H1 (cell line): ENCODE measurements around the gene SMOC2. TPM values are rescaled to one million over a fixed set of nuclear protein-coding genes. Genes with fewer than 3 reads are reported as not detected.

Experiments used
- CTCF ChIA-PET: fragments of 300-600 bp; sonication (Branson Sonifier 250); formaldehyde crosslinking; loops from one replicate; lab custom pipeline; 2021; ENCODE audit not compliant: partially characterized antibody; lab: Charles Lee
- POLR2A ChIA-PET: fragments of 300-600 bp; sonication (Branson Sonifier 250); formaldehyde crosslinking; loops from one replicate; lab custom pipeline; 2021; ENCODE audit warnings: inconsistent platforms; ENCODE audit not compliant: partially characterized antibody; lab: Charles Lee
- DNase-seq, 2 experiments: peaks; one replicate each; pipeline versions ENCODE4 v3.0.0 to v3.0.0-alpha.2; 2010 to 2022; ENCODE audit warnings: low spot score in 2 of 2, low read depth in 1 of 2, mixed read lengths in 1 of 2
- FAIRE-seq: peaks from 2 replicates; lab custom pipeline; 2011; peaks lifted over from hg19 to GRCh38; lab: Jason Lieb, UNC
- H2AFZ ChIP-seq: 2 replicates; pipeline ENCODE4 v1.8.1; 2012; ENCODE audit warnings: low read length, inconsistent platforms
- H2AK5ac ChIP-seq: 2 replicates; pipeline ENCODE4 v1.6.1; 2013; ENCODE audit warnings: low read depth, low read length
- H2BK120ac ChIP-seq: replicated peaks from 2 replicates; pipeline ENCODE3; 2013; ENCODE audit warnings: low read depth, low read length, inconsistent platforms
- H2BK12ac ChIP-seq: 2 replicates; pipeline ENCODE4 v1.6.1; 2013; ENCODE audit warnings: low read depth, low read length
- H2BK15ac ChIP-seq: 2 replicates; pipeline ENCODE4 v1.6.1; 2013; ENCODE audit warnings: low read length
- H2BK20ac ChIP-seq: 2 replicates; pipeline ENCODE4 v1.6.1; 2013; ENCODE audit warnings: low read length
- H2BK5ac ChIP-seq: 2 replicates; pipeline ENCODE4 v1.6.1; 2013; ENCODE audit warnings: low read depth, low read length
- H3K14ac ChIP-seq: 2 replicates; pipeline ENCODE4 v1.6.1; 2013; ENCODE audit warnings: inconsistent platforms; ENCODE audit not compliant: insufficient read length
- H3K18ac ChIP-seq: 2 replicates; pipeline ENCODE4 v1.6.1; 2013; ENCODE audit warnings: low read length; ENCODE audit errors: extremely low read depth
- H3K23ac ChIP-seq: 2 replicates; pipeline ENCODE4 v1.6.1; 2013; ENCODE audit warnings: inconsistent platforms; ENCODE audit not compliant: insufficient read length
- H3K23me2 ChIP-seq: 2 replicates; pipeline ENCODE4 v1.6.1; 2013; ENCODE audit warnings: low read depth, low read length
- H3K27ac ChIP-seq: 2 replicates; pipeline ENCODE4 v1.6.1; 2011; ENCODE audit warnings: low read depth, low read length, inconsistent platforms
- H3K27me3 ChIP-seq, 4 experiments: replicated peaks in 1 of 4; 1 replicate in 1 of 4; 2 replicates in 3 of 4; pipeline versions ENCODE4 v1.6.1 to v1.8.1; 2011 to 2013; ENCODE audit warnings: low read length in 3 of 4, mild to moderate bottlenecking in 3 of 4, inconsistent platforms in 2 of 4, mixed read lengths in 2 of 4, moderate library complexity in 1 of 4; ENCODE audit not compliant: control insufficient read depth in 3 of 4, insufficient read depth in 3 of 4; ENCODE audit errors: extremely low read depth in 1 of 4
- H3K36me3 ChIP-seq, 4 experiments: 2 replicates each; pipeline versions ENCODE4 v1.6.1 to v1.8.1; 2011 to 2013; ENCODE audit warnings: mild to moderate bottlenecking in 4 of 4, low read length in 3 of 4, moderate library complexity in 2 of 4, control low read depth in 1 of 4, inconsistent platforms in 1 of 4; ENCODE audit not compliant: insufficient read depth in 4 of 4, control insufficient read depth in 2 of 4
- H3K4ac ChIP-seq: replicated peaks from 2 replicates; pipeline ENCODE3; 2013; ENCODE audit warnings: low read length, low read depth, mixed read lengths, inconsistent platforms; ENCODE audit not compliant: insufficient read length
- H3K4me1 ChIP-seq, 4 experiments: replicated peaks in 1 of 4; 1 replicate in 1 of 4; 2 replicates in 3 of 4; pipeline versions ENCODE4 v1.6.1 to v1.8.1; 2011 to 2013; ENCODE audit warnings: low read length in 3 of 4, inconsistent platforms in 2 of 4, mixed read lengths in 1 of 4; ENCODE audit not compliant: insufficient read depth in 4 of 4, control insufficient read depth in 3 of 4
- H3K4me2 ChIP-seq, 2 experiments: 2 replicates each; pipeline versions ENCODE4 v1.6.1 to v1.8.1; 2011 to 2013; ENCODE audit warnings: low read depth in 2 of 2, low read length in 2 of 2, control low read depth in 1 of 2, inconsistent platforms in 1 of 2, mild to moderate bottlenecking in 1 of 2; ENCODE audit not compliant: insufficient read depth in 1 of 2
- H3K4me3 ChIP-seq, 4 experiments: fragments of 200-600, 300-600 bp in 1 of 4; sonication (generic), shearing (Covaris generic), sonication (Bioruptor Twin) in 1 of 4; 2 replicates each; pipeline versions ENCODE4 v1.5.1 to v1.8.1; 2011 to 2016; ENCODE audit warnings: low read length in 4 of 4, low read depth in 3 of 4, control low read depth in 2 of 4, inconsistent platforms in 2 of 4, mild to moderate bottlenecking in 2 of 4, mixed read lengths in 1 of 4, moderate library complexity in 1 of 4; ENCODE audit not compliant: insufficient read depth in 2 of 4; ENCODE audit errors: extremely low read depth in 1 of 4
- H3K56ac ChIP-seq: replicated peaks from 2 replicates; pipeline ENCODE3; 2013; ENCODE audit warnings: low read depth, mild to moderate bottlenecking, mixed read lengths, low read length, inconsistent platforms; ENCODE audit not compliant: insufficient read length
- H3K79me1 ChIP-seq: 2 replicates; pipeline ENCODE4 v1.6.1; 2013; ENCODE audit warnings: low read depth, low read length, control low read depth
- H3K79me2 ChIP-seq, 2 experiments: 2 replicates each; pipeline versions ENCODE4 v1.6.1 to v1.8.1; 2012 to 2013; ENCODE audit warnings: low read length in 2 of 2, mild to moderate bottlenecking in 2 of 2, inconsistent platforms in 1 of 2; ENCODE audit not compliant: insufficient read depth in 2 of 2, control insufficient read depth in 1 of 2
- H3K9ac ChIP-seq, 4 experiments: replicated peaks in 1 of 4; 1 replicate in 1 of 4; 2 replicates in 3 of 4; pipeline versions ENCODE4 v1.6.1 to v1.8.1; 2011 to 2013; ENCODE audit warnings: low read depth in 3 of 4, low read length in 3 of 4, control low read depth in 2 of 4, mild to moderate bottlenecking in 2 of 4, moderate library complexity in 2 of 4, inconsistent platforms in 1 of 4; ENCODE audit errors: extremely low read depth in 1 of 4
- H3K9me3 ChIP-seq, 2 experiments: 2 replicates each; pipeline versions ENCODE4 v1.6.1 to v1.8.1; 2012 to 2013; ENCODE audit warnings: mild to moderate bottlenecking in 2 of 2, moderate library complexity in 2 of 2, control low read depth in 1 of 2, inconsistent platforms in 1 of 2, low read depth in 1 of 2, low read length in 1 of 2, mixed read lengths in 1 of 2; ENCODE audit not compliant: insufficient read depth in 2 of 2
- H4K20me1 ChIP-seq, 2 experiments: replicated peaks in 1 of 2; 2 replicates each; pipeline versions ENCODE3 to v1.8.1; 2011 to 2013; ENCODE audit warnings: inconsistent platforms in 2 of 2, low read length in 2 of 2, mild to moderate bottlenecking in 1 of 2; ENCODE audit not compliant: insufficient read depth in 2 of 2, control insufficient read depth in 1 of 2
- H4K5ac ChIP-seq: 2 replicates; pipeline ENCODE4 v1.6.1; 2013; ENCODE audit warnings: low read length, low read depth, mixed read lengths, inconsistent platforms; ENCODE audit not compliant: insufficient read length
- H4K8ac ChIP-seq: 2 replicates; pipeline ENCODE4 v1.8.0; 2013; ENCODE audit warnings: mild to moderate bottlenecking, moderate library complexity, low read length, inconsistent platforms; ENCODE audit not compliant: insufficient read depth; ENCODE audit errors: extremely low read depth
- H4K91ac ChIP-seq: replicated peaks from 2 replicates; pipeline ENCODE3; 2013; ENCODE audit warnings: low read length, mixed read lengths, inconsistent platforms; ENCODE audit not compliant: insufficient read length
- CREB1 ChIP-seq: IDR thresholded peaks from 2 replicates; pipeline ENCODE4 v1.6.1; 2012; ENCODE audit warnings: inconsistent platforms
- RAD21 ChIP-seq, 2 experiments: IDR thresholded peaks in 1 of 2; conservative IDR thresholded peaks in 1 of 2; 2 replicates each; pipeline ENCODE4 v1.6.1; 2011; ENCODE audit warnings: low read depth in 2 of 2, low read length in 2 of 2, improper control_type of control experiment in 1 of 2, inconsistent platforms in 1 of 2, mild to moderate bottlenecking in 1 of 2, moderate library complexity in 1 of 2
- RFX5 ChIP-seq: IDR thresholded peaks from 2 replicates; pipeline ENCODE4 v1.6.1; 2011; ENCODE audit warnings: low read depth, low read length, improper control_type of control experiment, borderline replicate concordance
- RXRA ChIP-seq: IDR thresholded peaks from 2 replicates; pipeline ENCODE4 v1.6.1; 2011; ENCODE audit warnings: low read depth, mild to moderate bottlenecking, low read length, moderate library complexity; ENCODE audit not compliant: insufficient read depth
- SUZ12 ChIP-seq: fragments of 200-600 bp; sonication (generic); IDR thresholded peaks from 2 replicates; pipeline ENCODE4 v1.6.1; 2012; ENCODE audit warnings: mild to moderate bottlenecking, inconsistent platforms, low read length, moderate library complexity, mixed read lengths
- TCF12 ChIP-seq: IDR thresholded peaks from 2 replicates; pipeline ENCODE4 v1.6.1; 2011; ENCODE audit warnings: low read depth, mild to moderate bottlenecking, low read length
- WGBS, 2 experiments: shearing (Covaris generic) in 1 of 2; methylation state at CpG; one replicate each; pipeline versions ENCODE4 v1.1.6 to v1.1.7; 2013 to 2015; ENCODE audit warnings: low lambda C conversion rate in 2 of 2, mixed read lengths in 2 of 2, inconsistent platforms in 1 of 2, low coverage in 1 of 2, missing lambda C conversion rate in 1 of 2; ENCODE audit not compliant: insufficient replicate concordance in 2 of 2, insufficient coverage in 1 of 2, insufficient read length in 1 of 2; ENCODE audit errors: extremely low coverage in 1 of 2, missing lambda C conversion rate in 1 of 2; 5-methylcytosine and 5-hydroxymethylcytosine counted together
- polyA plus RNA-seq, 7 experiments: library from polyadenylated mRNA; depleted of rRNA in 3 of 7; stranded (reverse) in 5 of 7; unstranded in 2 of 7; fragments of >200 nt in 5 of 7; fragments of 200-250 nt in 2 of 7; gene quantifications; 1 replicate in 5 of 7; 2 replicates in 1 of 7; 4 replicates in 1 of 7; pipeline versions ENCODE4 v1.2.1 to v1.2.3, GENCODE V29; 2011 to 2013; ENCODE audit warnings: missing spikeins in 2 of 7, mixed read lengths in 2 of 7
- total RNA-seq: library from RNA; stranded (reverse); fragmentation: NEBNext Ultra II Directional; extraction: Animal tissue kit (Norgen Biotek cat#: 25700); gene quantifications from 2 replicates; pipeline ENCODE4 v1.2.1, GENCODE V29; 2021
- TF ChIP-seq, protein P1 (sequence below): IDR thresholded peaks from 2 replicates; pipeline ENCODE4 v1.6.1; 2012; ENCODE audit warnings: low read length, inconsistent platforms

The SMOC2 gene
- total and polyA plus RNA-seq, 2 of the 8 experiments (the other 6 are each of a cell fraction or from before 2014, with no cell fraction given) = 7.7 to 8.5 TPM

DNA sequence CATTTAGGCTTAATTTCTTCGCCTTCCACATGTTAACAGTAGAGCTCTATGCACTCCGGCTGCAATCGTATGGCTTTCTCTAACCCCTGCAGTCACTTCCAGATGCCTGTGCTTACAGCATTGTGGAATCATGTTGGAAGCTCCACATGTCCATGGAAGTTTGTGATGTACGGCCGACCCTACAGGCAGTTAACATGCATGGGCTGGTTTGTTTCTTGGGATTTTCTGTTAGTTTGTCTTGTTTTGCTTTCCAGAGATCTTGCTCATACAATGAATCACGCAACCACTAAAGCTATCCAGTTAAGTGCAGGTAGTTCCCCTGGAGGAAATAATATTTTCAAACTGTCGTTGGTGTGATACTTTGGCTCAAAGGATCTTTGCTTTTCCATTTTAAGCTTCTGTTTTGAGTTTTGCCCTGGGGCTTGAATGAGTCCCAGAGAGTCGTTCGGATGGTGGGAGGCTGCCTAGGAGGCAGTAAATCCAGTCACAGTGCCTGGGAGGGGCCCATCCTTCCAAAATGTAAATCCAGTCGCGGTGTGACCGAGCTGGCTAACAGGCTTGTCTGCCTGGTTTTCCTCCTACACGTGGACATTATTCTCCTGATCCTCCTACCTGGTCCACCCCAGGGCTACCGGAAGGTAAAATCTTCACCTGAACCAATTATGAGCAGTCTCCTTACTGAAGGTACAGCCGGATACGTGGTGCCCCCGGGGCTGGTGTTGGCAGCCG lies 225.9 kb downstream of the SMOC2 start:
- no peak overlapping the region for H2BK5ac ChIP-seq
- no peak overlapping the region for H3K4me3 ChIP-seq
- 92% methylated on average over 18 of the region's 18 CpGs; no CpG with 5 or more reads in 1 of the 2 experiments for WGBS, 2 experiments
- FAIRE-seq (no peak), DNase-seq (no peak)
- H3K56ac ChIP-seq = no peak overlapping the region
- TF ChIP-seq, protein P1, sequence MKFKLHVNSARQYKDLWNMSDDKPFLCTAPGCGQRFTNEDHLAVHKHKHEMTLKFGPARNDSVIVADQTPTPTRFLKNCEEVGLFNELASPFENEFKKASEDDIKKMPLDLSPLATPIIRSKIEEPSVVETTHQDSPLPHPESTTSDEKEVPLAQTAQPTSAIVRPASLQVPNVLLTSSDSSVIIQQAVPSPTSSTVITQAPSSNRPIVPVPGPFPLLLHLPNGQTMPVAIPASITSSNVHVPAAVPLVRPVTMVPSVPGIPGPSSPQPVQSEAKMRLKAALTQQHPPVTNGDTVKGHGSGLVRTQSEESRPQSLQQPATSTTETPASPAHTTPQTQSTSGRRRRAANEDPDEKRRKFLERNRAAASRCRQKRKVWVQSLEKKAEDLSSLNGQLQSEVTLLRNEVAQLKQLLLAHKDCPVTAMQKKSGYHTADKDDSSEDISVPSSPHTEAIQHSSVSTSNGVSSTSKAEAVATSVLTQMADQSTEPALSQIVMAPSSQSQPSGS = no peak
- no peak for TF ChIP-seq RFX5
- TF ChIP-seq SUZ12 = no peak
- no peak for TF ChIP-seq TCF12
- TF ChIP-seq RXRA = no peak
- TF ChIP-seq RAD21 (IDR thresholded peaks at IDR 0.05 in 1 of 2, conservative IDR thresholded peaks at IDR 0.05 in 1 of 2; ENCODE audit: low read depth in 2 of 2, low read length in 2 of 2) = no peak
- no peak for TF ChIP-seq CREB1
- H4K8ac ChIP-seq = peak overlapping the region; percentile 45; the same call in 1 of the 2 replicates
- no peak overlapping the region for H2AK5ac ChIP-seq
- H3K79me2 ChIP-seq = no peaks in the 10 kb centered on the region
- no peaks in the 10 kb centered on the region for H3K79me1 ChIP-seq
- H2BK120ac ChIP-seq = no peak overlapping the region
- no peak overlapping the region for H2BK20ac ChIP-seq
- no peak overlapping the region for H3K27ac ChIP-seq
- no peaks in the 10 kb centered on the region for H3K27me3 ChIP-seq
- no peak overlapping the region for H3K9ac ChIP-seq
- H4K5ac ChIP-seq = no peak overlapping the region
- H3K9me3 ChIP-seq = no peaks in the 10 kb centered on the region
- no peaks in the 10 kb centered on the region for H4K20me1 ChIP-seq
- peaks cover 0 to 8% (median 4%) of the 10 kb centered on the region in 4 experiments; a peak in 3 of 7 replicates for H3K4me1 ChIP-seq
- H3K18ac ChIP-seq = no peak overlapping the region
- no peak overlapping the region for H3K4ac ChIP-seq
- no peaks in the 10 kb centered on the region for H3K23me2 ChIP-seq
- ChIA-PET POLR2A (interaction anchor here (0.7 kb wide), 1 partner anchor 201 kb away, joined by 4 read pairs; no protein-coding TSS in a partner anchor), CTCF (interaction anchor here (0.8 to 1.4 kb wide), 2 partner anchors 40 to 44 kb away, joined by 3 to 4 read pairs; no protein-coding TSS in a partner anchor)
- H3K4me2 ChIP-seq = no peak overlapping the region
- H2AFZ ChIP-seq = no peak overlapping the region
- H2BK12ac ChIP-seq = no peak overlapping the region
- no peak overlapping the region for H2BK15ac ChIP-seq
- no peak overlapping the region for H3K23ac ChIP-seq
- H4K91ac ChIP-seq = no peak overlapping the region
- H3K36me3 ChIP-seq = no peaks in the 10 kb centered on the region
- no peak overlapping the region for H3K14ac ChIP-seq
